NB4 (cell line): Measurements from ENCODE around the gene LRRC10B.

Experiments used
- POLR2A ChIP-seq: IDR thresholded peaks from 2 replicates; pipeline ENCODE4 v1.6.1; 2011; ENCODE audit warnings: mild to moderate bottlenecking; ENCODE audit not compliant: insufficient read length; ENCODE audit errors: extremely low read depth
- TF ChIP-seq, protein P1 (sequence below): IDR thresholded peaks from one replicate; pipeline ENCODE4 v1.5.1; 2012; ENCODE audit warnings: low read depth, low read length
- TF ChIP-seq, protein P2 (sequence below): IDR thresholded peaks from 2 replicates; pipeline ENCODE4 v1.6.1; 2011; ENCODE audit warnings: low read depth, low read length

DNA sequence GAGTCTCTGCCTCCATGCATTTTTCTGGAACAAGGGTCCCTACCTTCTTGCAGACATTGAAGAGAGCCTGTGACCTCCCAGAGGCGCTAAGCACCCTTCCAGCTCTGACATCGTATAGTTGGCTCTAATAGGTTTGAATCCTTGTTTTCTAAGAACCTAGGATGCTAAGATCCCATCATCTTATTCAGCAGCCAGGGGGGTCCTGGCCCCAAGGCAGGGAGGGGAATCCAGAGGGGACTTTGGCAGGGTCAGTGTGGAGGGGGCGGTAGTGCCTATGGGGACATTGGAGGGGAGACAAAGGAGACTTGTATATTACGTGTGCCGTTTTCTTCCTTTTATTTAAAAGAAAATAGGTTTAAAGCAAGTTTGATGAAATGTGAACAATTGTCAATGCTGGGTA, 3.4 kb upstream of the LRRC10B start:
- no peak for TF ChIP-seq POLR2A
- TF ChIP-seq, protein P1, sequence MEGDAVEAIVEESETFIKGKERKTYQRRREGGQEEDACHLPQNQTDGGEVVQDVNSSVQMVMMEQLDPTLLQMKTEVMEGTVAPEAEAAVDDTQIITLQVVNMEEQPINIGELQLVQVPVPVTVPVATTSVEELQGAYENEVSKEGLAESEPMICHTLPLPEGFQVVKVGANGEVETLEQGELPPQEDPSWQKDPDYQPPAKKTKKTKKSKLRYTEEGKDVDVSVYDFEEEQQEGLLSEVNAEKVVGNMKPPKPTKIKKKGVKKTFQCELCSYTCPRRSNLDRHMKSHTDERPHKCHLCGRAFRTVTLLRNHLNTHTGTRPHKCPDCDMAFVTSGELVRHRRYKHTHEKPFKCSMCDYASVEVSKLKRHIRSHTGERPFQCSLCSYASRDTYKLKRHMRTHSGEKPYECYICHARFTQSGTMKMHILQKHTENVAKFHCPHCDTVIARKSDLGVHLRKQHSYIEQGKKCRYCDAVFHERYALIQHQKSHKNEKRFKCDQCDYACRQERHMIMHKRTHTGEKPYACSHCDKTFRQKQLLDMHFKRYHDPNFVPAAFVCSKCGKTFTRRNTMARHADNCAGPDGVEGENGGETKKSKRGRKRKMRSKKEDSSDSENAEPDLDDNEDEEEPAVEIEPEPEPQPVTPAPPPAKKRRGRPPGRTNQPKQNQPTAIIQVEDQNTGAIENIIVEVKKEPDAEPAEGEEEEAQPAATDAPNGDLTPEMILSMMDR: no peak
- TF ChIP-seq, protein P2, sequence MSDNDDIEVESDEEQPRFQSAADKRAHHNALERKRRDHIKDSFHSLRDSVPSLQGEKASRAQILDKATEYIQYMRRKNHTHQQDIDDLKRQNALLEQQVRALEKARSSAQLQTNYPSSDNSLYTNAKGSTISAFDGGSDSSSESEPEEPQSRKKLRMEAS: no peak
